Effector memory CD8-positive, alpha-beta T cell (primary cell): ENCODE measurements around the gene GARS1.
"Not testable (repeated sequence)": the region's sequence is repeated elsewhere in the genome, so short reads cannot be mapped to it uniquely, and the experiment has no call there.

Source experiments
- ATAC-seq: fragments of 150-1000 bp; cut with Tn5 transposase; replicated peaks from 2 replicates; pipeline ENCODE4 v1.10.0; 2021; ENCODE audit warnings: mild to moderate bottlenecking, moderate library complexity
- DNase-seq, 3 experiments: peaks; one replicate each; pipeline ENCODE4 v3.0.0; 2021
- H3K27ac Mint-ChIP-seq, 2 donors: one replicate each; pipeline ENCODE4 v1.8.0; 2022; ENCODE audit warnings: mild to moderate bottlenecking in 2 of 2, mixed read lengths in 2 of 2, moderate library complexity in 2 of 2
- H3K27me3 Mint-ChIP-seq, 2 donors: one replicate each; pipeline ENCODE4 v1.8.0; 2022; ENCODE audit warnings: mixed read lengths in 2 of 2
- H3K36me3 Mint-ChIP-seq: one replicate; pipeline ENCODE4 v1.8.0; 2022; ENCODE audit warnings: mild to moderate bottlenecking, moderate library complexity, mixed read lengths; ENCODE audit not compliant: insufficient read depth
- H3K4me1 Mint-ChIP-seq, 2 donors: one replicate each; pipeline ENCODE4 v1.8.0; 2022; ENCODE audit warnings: low read depth in 2 of 2, mixed read lengths in 2 of 2
- H3K4me3 Mint-ChIP-seq, 2 donors: one replicate each; pipeline ENCODE4 v1.8.0; 2022; ENCODE audit warnings: mild to moderate bottlenecking in 2 of 2, mixed read lengths in 2 of 2, moderate library complexity in 2 of 2
- H3K9me3 Mint-ChIP-seq, 2 donors: one replicate each; pipeline ENCODE4 v1.8.0; 2022; ENCODE audit warnings: mixed read lengths in 2 of 2

The GARS1 gene

GRCh38 chr7:30561389-30561788 is 33.3 kb upstream of the GARS1 start:
- Mint-ChIP-seq H3K4me3 (no peak overlapping the region), H3K36me3 (peaks cover 10% of the 10 kb centered on the region), H3K9me3 (no peaks in the 10 kb centered on the region), H3K27ac (no peak overlapping the region), H3K27me3 (no peaks in the 10 kb centered on the region), H3K4me1 (peaks cover 0 to 4% of the 10 kb centered on the region in 2 donors)
- ATAC-seq (no peak), DNase-seq (no peak)

DNA sequence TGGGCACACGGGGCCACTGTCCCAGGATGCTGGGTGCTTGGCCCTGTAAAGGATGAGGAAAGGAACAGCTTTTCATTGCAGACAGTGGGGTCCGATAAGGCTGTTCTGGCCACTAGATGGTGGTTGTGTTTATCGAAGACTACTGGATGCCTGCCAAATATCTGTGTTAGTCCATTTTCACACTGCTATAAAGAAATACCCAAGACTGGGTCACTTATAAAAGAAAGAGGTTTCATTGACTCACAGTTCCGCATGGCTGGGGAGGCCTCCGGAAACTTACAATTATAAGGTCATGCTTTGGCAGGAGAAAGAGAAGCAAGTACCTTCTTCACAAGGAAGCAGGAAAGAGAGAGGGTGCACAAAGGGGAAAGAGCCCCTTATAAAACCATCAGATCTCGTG is 32.2 kb upstream of the GARS1 start:
- no peaks in the 10 kb centered on the region for H3K27me3 Mint-ChIP-seq
- H3K4me3 Mint-ChIP-seq, result no peak overlapping the region
- DNase-seq (no peak), ATAC-seq (no peak)
- peaks cover 0 to 4% of the 10 kb centered on the region in 2 donors for H3K4me1 Mint-ChIP-seq
- no peaks in the 10 kb centered on the region for H3K9me3 Mint-ChIP-seq
- no peak overlapping the region for H3K27ac Mint-ChIP-seq
- peaks cover 20% of the 10 kb centered on the region for H3K36me3 Mint-ChIP-seq

DNA sequence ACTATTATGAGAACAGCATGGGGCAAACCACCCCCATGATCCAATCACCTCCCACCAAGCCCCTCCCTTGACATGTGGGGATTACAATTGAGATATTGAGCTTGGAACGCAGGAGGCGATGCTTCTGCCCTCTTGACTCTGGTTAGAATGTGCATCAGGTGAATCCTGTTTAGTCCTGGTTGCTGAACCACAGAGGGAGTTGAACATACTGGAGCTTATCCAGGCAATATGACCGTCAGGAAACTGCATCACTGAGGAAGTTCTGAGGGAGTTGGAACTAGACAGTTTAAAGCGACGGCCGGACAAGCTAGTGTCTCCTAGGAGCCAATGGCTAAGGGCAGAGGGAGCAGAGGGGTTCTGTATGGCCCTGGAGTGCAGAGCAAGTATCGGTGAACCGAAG is 31.8 kb upstream of the GARS1 start:
- Mint-ChIP-seq H3K27me3 (no peaks in the 10 kb centered on the region), H3K36me3 (peaks cover 22% of the 10 kb centered on the region), H3K4me1 (peaks cover 0 to 4% of the 10 kb centered on the region in 2 donors), H3K4me3 (no peak overlapping the region), H3K27ac (no peak overlapping the region), H3K9me3 (no peaks in the 10 kb centered on the region)
- DNase-seq (no peak), ATAC-seq (no peak)

- Mint-ChIP-seq H3K4me1 (peaks cover 0 to 4% of the 10 kb centered on the region in 2 donors), H3K4me3 (no peak overlapping the region), H3K27me3 (no peaks in the 10 kb centered on the region), H3K27ac (no peak overlapping the region), H3K9me3 (no peaks in the 10 kb centered on the region), H3K36me3 (peaks cover 27% of the 10 kb centered on the region)
- ATAC-seq, result no peak
- DNase-seq, result no peak
Observed at GRCh38 chr7:30563326-30563942, 31.2 kb upstream of the GARS1 start.

GRCh38 chr7:30564243-30564892 is 30.3 kb upstream of the GARS1 start:
- Mint-ChIP-seq H3K4me3 (no peak overlapping the region), H3K36me3 (peaks cover 35% of the 10 kb centered on the region), H3K9me3 (no peaks in the 10 kb centered on the region), H3K27ac (peak overlapping the region in 1 of 2 donors; percentile 33), H3K27me3 (no peaks in the 10 kb centered on the region), H3K4me1 (peaks cover 0 to 4% of the 10 kb centered on the region in 2 donors)
- peak; percentile 92 for ATAC-seq
- peak; percentile 67 to 73 (median 68) for DNase-seq

- Mint-ChIP-seq H3K4me1 (peaks cover 0 to 4% of the 10 kb centered on the region in 2 donors), H3K27ac (no peak overlapping the region), H3K27me3 (no peaks in the 10 kb centered on the region), H3K4me3 (no peak overlapping the region), H3K9me3 (no peaks in the 10 kb centered on the region), H3K36me3 (peaks cover 34% of the 10 kb centered on the region)
- no peak for DNase-seq
- no peak for ATAC-seq
Observed at GRCh38 chr7:30566596-30566995, 28.1 kb upstream of the GARS1 start.

GRCh38 chr7:30567081-30567480 is 27.6 kb upstream of the GARS1 start:
- H3K4me3 Mint-ChIP-seq, result no peak overlapping the region
- no peaks in the 10 kb centered on the region for H3K27me3 Mint-ChIP-seq
- ATAC-seq (no peak), DNase-seq (no peak)
- H3K27ac Mint-ChIP-seq, result peak overlapping the region in 1 of 2 donors; percentile 33
- peaks cover 32% of the 10 kb centered on the region for H3K36me3 Mint-ChIP-seq
- H3K4me1 Mint-ChIP-seq, result peaks cover 0 to 4% of the 10 kb centered on the region in 2 donors
- no peaks in the 10 kb centered on the region for H3K9me3 Mint-ChIP-seq

DNA sequence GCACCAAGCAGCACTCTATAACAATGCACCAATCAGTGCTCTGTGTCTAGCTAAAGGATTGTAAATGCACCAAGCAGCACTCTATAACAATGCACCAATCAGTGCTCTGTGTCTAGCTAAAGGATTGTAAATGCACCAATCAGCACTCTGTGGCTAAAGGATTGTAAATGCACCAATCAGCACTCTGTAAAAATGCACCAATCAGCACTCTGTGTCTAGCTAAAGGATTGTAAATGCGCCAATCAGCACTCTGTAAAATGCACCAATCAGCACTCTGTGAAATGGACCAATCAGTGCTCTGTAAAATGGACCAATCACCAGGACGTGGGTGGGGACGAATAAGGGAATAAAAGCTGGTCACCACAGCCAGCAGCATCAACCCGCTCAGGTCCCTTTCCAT is 24.4 kb upstream of the GARS1 start:
- not testable (repeated sequence) for ATAC-seq, H3K27me3 Mint-ChIP-seq, H3K27ac Mint-ChIP-seq, H3K4me1 Mint-ChIP-seq, DNase-seq, H3K9me3 Mint-ChIP-seq, H3K4me3 Mint-ChIP-seq
- peaks cover 31% of the 10 kb centered on the region for H3K36me3 Mint-ChIP-seq

DNA sequence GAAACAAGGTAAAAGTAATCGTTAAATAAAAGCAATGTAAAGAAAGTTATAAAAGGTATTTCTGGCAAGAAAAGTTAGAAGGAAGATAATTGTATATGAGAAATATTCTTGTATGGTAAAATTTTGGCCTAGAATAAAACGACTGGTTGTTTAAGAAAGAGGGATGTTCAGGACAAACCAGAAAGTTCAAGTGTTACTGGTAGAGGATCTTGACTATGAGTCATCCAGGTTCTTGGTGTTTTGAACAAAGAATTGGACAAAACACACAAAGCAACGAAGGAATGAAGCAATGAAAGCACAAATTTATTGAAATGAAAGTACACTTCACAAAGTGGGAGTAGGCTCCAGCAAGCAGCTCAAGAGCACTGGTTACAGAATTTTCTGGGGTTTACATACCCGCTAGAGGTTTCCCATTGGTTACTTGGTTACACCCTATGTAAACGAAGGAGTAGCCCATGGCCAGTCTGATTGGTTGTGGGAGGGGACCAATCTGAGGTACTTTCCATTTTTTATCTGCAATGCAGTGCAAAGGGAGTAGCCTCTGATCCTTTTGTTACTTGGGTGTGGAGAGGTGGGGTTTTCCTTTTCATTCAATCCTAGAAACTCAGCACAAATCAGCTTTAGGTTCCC is 22.4 kb upstream of the GARS1 start:
- Mint-ChIP-seq H3K4me3 (no peak overlapping the region), H3K4me1 (peaks cover 0 to 3% of the 10 kb centered on the region in 2 donors), H3K27me3 (no peaks in the 10 kb centered on the region), H3K36me3 (peaks cover 21% of the 10 kb centered on the region), H3K27ac (peak overlapping the region; percentile 10 to 41), H3K9me3 (no peaks in the 10 kb centered on the region)
- DNase-seq (no peak), ATAC-seq (no peak)

GRCh38 chr7:30575910-30576309 is 18.8 kb upstream of the GARS1 start:
- Mint-ChIP-seq H3K36me3 (peaks cover 11% of the 10 kb centered on the region), H3K27me3 (no peaks in the 10 kb centered on the region), H3K9me3 (no peaks in the 10 kb centered on the region), H3K4me1 (peaks cover 0 to 8% of the 10 kb centered on the region in 2 donors), H3K27ac (peak overlapping the region in 1 of 2 donors; percentile 45), H3K4me3 (no peak overlapping the region)
- ATAC-seq, result no peak
- DNase-seq, result no peak

GRCh38 chr7:30583181-30583580 is 11.5 kb upstream of the GARS1 start:
- H3K27me3 Mint-ChIP-seq, result no peaks in the 10 kb centered on the region
- no peak overlapping the region for H3K4me3 Mint-ChIP-seq
- DNase-seq (no peak), ATAC-seq (no peak)
- peaks cover 19% of the 10 kb centered on the region for H3K36me3 Mint-ChIP-seq
- peaks cover 4 to 5% of the 10 kb centered on the region in 2 donors for H3K4me1 Mint-ChIP-seq
- H3K27ac Mint-ChIP-seq, result no peak overlapping the region
- H3K9me3 Mint-ChIP-seq, result no peaks in the 10 kb centered on the region

DNA sequence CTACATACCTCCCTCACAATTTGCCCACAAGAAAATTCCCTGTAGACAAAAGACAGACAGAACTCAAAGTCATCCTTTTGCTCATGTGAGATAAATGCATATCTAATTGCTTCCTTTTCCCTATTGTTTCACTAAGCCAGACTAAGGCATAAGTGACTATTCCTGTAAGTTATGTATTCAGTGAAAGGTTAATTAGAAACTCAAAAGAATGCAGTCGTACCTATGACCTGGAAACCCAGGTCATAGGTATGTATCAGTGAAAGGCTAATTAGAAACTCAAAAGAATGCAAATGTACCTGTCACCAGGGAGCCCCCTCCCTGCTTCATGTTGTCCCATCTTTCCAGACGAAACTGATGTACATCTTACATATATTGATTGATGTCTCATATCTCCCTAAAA is 10.3 kb upstream of the GARS1 start:
- Mint-ChIP-seq H3K36me3 (peaks cover 19% of the 10 kb centered on the region), H3K4me3 (no peak overlapping the region), H3K9me3 (peaks cover 0 to 2% of the 10 kb centered on the region in 2 donors), H3K27me3 (no peaks in the 10 kb centered on the region), H3K27ac (no peak overlapping the region), H3K4me1 (peaks cover 7 to 8% of the 10 kb centered on the region in 2 donors)
- ATAC-seq (no peak), DNase-seq (no peak)

GRCh38 chr7:30584965-30585364 is 9.7 kb upstream of the GARS1 start:
- DNase-seq (no peak), ATAC-seq (no peak)
- Mint-ChIP-seq H3K4me3 (no peak overlapping the region), H3K4me1 (peaks cover 8% of the 10 kb centered on the region in 2 donors), H3K27ac (no peak overlapping the region), H3K9me3 (peaks cover 0 to 2% of the 10 kb centered on the region in 2 donors), H3K27me3 (no peaks in the 10 kb centered on the region), H3K36me3 (peaks cover 15% of the 10 kb centered on the region)

GRCh38 chr7:30585675-30586074 is 9.0 kb upstream of the GARS1 start:
- Mint-ChIP-seq H3K27me3 (no peaks in the 10 kb centered on the region), H3K4me3 (no peak overlapping the region), H3K4me1 (peaks cover 8% of the 10 kb centered on the region in 2 donors), H3K36me3 (peaks cover 12% of the 10 kb centered on the region), H3K27ac (peak overlapping the region in 1 of 2 donors; percentile 25), H3K9me3 (peaks cover 0 to 2% of the 10 kb centered on the region in 2 donors)
- DNase-seq (no peak), ATAC-seq (no peak)
